ENCODE results near the gene COX14.
"Not testable (repeated sequence)": the region's sequence is repeated elsewhere in the genome, so short reads cannot be mapped to it uniquely, and the experiment has no call there.

COX14 gene

GRCh38 chr12:50154947-50155346 lies 42.9 kb downstream of the COX14 start:
- not testable (repeated sequence) for DNase-seq (ENCODE audit: low read depth)

- no peak for DNase-seq (ENCODE audit: low read depth)
Observed at GRCh38 chr12:50156641-50157040, 44.6 kb downstream of the COX14 start.

GRCh38 chr12:50157259-50157658 lies 45.2 kb downstream of the COX14 start:
- DNase-seq (ENCODE audit: low read depth): no peak

GRCh38 chr12:50160643-50161042 lies 48.6 kb downstream of the COX14 start:
- DNase-seq (ENCODE audit: low read depth): no peak

GRCh38 chr12:50162230-50162629 lies 50.2 kb downstream of the COX14 start:
- no peak for DNase-seq (ENCODE audit: low read depth)

GRCh38 chr12:50164963-50165362 lies 52.9 kb downstream of the COX14 start:
- no peak for DNase-seq (ENCODE audit: low read depth)

- DNase-seq (ENCODE audit: low read depth): peak; percentile 19
Observed at GRCh38 chr12:50166799-50167048, 54.7 kb downstream of the COX14 start.

GRCh38 chr12:50167049-50167828 lies 55.2 kb downstream of the COX14 start, which contains the start of gene CERS5:
CERS5 (minus strand) TSS chr12:50167369; CDS start chr12:50167297, 72 bp downstream.
- DNase-seq (ENCODE audit: low read depth): peak; percentile 88

Measured in stimulated activated CD4-positive, alpha-beta T cell treated with anti-CD3 and anti-CD28 coated beads, Interleukin-2, amount 100 ng/mL, for 4 hours (primary cell).